Peyer's patch (tissue), 4 donors: ENCODE results near the gene MESP1.

Experiments
- POLR2A ChIP-seq, 2 donors: fragments of 450-650 bp; IDR thresholded peaks; one replicate each; pipeline ENCODE4 v1.5.1; 2017; ENCODE audit warnings: antibody characterized with exemption in 2 of 2, mild to moderate bottlenecking in 2 of 2, moderate library complexity in 2 of 2
- TF ChIP-seq, protein P1 (sequence below), 6 experiments: fragments of 450-650 bp in 4 of 6; fragments of 200-600 bp in 2 of 6; sonication (generic) in 1 of 6; IDR thresholded peaks; one replicate each; pipeline ENCODE4 v1.5.1; 2017 to 2019; ENCODE audit warnings: antibody characterized with exemption in 6 of 6, mild to moderate bottlenecking in 3 of 6, moderate library complexity in 1 of 6

DNA sequence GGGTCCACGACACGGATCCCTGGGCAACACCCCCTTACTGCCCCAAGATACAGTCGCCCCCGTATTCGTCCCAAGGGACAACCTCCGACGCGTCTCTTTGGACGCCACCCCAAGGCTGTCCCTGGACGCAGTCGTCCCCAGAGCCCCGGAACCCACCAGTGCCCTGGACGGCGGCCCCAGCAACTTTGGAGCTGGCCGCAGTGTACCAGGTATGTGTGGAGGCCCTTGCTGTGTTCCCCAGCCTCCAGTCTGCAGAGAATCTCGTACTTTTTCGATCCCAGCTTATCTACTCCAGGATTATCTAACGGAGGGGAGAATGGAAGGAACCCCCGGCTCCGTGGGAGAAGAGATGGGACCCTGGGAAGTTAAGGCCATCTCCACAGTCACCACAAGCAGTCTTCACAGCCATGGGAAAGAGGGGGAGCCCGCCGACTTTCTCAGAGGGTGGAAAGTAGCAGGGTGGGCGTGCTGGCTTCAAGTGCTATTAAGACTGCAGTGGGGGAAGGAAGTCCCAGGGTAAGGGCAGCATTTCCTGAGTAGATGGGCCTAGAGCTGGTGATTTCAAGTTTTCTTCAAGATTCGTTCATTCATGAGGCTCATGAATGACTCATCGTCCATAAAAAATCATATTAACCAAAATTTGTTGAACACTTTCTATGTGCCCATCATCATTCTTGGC lies 26.2 kb upstream of the MESP1 start:
- TF ChIP-seq, protein P1, sequence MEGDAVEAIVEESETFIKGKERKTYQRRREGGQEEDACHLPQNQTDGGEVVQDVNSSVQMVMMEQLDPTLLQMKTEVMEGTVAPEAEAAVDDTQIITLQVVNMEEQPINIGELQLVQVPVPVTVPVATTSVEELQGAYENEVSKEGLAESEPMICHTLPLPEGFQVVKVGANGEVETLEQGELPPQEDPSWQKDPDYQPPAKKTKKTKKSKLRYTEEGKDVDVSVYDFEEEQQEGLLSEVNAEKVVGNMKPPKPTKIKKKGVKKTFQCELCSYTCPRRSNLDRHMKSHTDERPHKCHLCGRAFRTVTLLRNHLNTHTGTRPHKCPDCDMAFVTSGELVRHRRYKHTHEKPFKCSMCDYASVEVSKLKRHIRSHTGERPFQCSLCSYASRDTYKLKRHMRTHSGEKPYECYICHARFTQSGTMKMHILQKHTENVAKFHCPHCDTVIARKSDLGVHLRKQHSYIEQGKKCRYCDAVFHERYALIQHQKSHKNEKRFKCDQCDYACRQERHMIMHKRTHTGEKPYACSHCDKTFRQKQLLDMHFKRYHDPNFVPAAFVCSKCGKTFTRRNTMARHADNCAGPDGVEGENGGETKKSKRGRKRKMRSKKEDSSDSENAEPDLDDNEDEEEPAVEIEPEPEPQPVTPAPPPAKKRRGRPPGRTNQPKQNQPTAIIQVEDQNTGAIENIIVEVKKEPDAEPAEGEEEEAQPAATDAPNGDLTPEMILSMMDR (IDR thresholded peaks at IDR 0.05), result no peak
- TF ChIP-seq POLR2A (IDR thresholded peaks at IDR 0.05), result no peak
